WI38 (cell line): ENCODE measurements around the gene TMEM150C.

Experiments used
- H3K4me3 ChIP-seq: 2 replicates; pipeline ENCODE4 v1.5.1; 2011; ENCODE audit warnings: low read depth, mild to moderate bottlenecking, control low read depth, low read length
- TF ChIP-seq, protein P1 (sequence below): IDR thresholded peaks from 2 replicates; pipeline ENCODE4 v1.5.1; 2012; ENCODE audit warnings: low read depth, mild to moderate bottlenecking, control low read depth, low read length

Gene TMEM150C

DNA sequence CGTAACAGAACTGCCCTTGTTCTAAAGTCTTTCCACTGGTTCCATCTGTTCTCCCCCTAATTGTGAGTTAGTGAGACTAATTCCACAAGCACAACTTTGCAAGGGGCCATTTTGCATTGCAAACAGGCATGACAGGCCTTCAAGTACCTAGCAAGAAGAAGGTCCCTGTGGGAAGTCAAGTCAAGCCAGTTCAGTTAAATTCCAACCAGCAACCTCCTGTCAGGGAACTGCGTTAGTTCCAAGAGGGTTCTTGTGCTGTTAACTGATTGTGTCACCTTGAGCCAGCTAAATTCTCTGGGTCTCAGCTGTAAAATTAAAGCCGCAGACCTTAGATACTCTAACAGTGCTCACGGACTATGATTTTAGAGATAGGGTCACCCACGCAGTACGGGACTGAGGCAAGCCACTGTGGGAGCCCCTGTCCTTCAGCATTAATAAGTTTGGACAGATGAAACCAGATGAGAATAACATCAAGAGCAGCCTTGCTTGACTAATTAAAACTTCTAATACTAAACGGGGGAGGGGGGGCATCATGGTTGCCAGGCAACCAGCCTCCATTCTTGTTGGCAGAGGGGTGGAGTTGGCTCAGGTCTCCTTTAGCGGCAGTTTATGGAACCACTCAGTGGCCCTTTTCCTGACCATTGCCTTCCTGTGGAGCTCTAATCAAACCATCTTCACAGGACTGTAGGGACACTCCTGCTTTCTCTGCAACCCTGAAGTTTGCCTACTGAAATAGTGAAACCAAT, 24.1 kb upstream of the TMEM150C start:
- no peak overlapping the region for H3K4me3 ChIP-seq
- TF ChIP-seq, protein P1, sequence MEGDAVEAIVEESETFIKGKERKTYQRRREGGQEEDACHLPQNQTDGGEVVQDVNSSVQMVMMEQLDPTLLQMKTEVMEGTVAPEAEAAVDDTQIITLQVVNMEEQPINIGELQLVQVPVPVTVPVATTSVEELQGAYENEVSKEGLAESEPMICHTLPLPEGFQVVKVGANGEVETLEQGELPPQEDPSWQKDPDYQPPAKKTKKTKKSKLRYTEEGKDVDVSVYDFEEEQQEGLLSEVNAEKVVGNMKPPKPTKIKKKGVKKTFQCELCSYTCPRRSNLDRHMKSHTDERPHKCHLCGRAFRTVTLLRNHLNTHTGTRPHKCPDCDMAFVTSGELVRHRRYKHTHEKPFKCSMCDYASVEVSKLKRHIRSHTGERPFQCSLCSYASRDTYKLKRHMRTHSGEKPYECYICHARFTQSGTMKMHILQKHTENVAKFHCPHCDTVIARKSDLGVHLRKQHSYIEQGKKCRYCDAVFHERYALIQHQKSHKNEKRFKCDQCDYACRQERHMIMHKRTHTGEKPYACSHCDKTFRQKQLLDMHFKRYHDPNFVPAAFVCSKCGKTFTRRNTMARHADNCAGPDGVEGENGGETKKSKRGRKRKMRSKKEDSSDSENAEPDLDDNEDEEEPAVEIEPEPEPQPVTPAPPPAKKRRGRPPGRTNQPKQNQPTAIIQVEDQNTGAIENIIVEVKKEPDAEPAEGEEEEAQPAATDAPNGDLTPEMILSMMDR = no peak

DNA sequence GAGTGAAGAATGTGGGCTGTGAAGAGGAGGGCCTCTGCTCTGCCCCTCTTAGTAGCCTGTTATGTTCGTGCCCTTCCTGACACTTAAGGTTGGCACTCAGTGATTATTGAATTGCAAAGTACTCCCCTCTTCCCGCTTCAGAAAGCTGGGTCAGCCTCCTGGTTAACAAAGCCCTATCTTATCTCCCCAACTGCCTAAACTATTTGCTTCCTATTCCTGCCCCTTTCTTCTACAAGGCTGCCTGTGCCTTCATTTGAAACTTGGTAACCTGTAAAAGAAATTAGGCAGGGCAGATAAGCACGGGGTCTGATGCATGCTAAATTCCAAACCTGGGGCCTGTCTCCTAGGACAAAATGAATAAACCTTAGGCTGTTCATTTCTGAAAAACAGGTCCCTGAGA, 23.1 kb upstream of the TMEM150C start:
- TF ChIP-seq, protein P1 = no peak
- no peak overlapping the region for H3K4me3 ChIP-seq

DNA sequence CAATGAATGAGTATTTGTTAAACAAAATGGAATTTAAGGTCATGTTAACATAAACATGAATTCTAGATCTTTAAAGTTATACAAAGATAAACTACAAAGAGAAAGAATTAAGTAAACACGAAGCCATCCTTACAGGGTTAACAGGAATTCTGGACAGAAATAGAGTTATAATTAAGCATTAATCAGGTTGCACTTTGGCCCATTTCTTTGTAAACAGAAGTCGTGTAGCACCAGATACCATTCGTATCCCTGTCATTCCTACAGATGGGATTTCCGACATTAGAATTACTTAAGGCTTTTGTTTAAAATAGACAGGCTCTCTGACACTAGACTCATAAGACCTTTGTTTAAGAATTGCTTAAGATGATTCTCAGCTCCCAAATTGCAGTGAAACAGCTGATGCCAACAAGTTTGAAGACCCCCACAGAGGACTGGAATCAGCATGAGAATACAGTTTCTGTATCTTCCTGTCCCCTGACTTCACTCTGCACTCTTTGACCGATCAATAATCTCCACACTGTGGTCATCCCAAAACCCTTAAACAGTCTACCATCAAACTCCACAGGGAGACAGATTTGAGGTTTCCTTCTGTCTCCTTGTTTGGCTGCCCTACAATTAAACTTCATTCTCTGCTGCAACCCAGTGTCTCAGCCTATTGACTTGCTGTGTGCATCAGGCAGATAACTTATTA, 22.3 kb upstream of the TMEM150C start:
- TF ChIP-seq, protein P1 = no peak

DNA sequence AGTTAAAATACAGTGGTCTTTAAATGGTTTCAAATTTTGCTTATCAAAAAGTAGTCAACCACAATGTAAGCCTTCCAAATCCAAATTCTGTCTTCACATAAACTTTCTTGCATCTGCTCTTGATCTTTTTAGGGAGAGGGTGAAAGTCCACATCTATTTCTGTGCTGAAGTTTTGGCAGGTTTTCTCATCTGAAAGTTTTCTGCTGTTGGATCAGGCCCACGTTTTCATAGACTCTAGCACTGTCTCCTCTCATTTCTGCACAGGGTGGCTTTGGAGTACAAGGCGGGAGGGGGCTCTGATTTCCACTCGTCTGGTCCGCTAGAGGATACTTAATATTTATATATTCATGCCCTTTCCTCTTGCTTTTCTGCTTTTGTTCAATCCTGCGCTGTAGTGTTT, 18.1 kb upstream of the TMEM150C start:
- TF ChIP-seq, protein P1 = no peak
- H3K4me3 ChIP-seq = no peak overlapping the region

More for the DNA sequence above, 22.3 kb upstream of the TMEM150C start:
- H3K4me3 ChIP-seq = no peak overlapping the region

DNA sequence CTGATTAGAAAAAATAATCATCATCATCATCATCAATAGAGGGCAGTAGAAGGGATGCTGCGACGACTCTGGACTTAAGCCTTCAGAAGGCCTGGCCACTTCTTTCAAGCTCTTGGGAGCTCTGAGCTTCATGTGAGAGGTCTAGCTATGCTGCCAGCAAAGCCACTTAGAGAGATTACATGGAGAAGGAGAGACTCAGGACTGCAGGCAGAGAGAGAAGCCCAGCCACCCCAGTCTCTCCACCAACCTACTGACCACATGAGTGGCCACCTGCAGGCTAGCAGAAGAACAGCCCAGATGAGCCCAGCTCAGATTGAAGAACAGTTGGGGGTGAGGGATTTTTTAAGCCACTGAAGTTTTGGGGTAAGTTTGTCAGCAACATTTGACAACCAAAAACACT, 17.1 kb upstream of the TMEM150C start:
- TF ChIP-seq, protein P1 = no peak

DNA sequence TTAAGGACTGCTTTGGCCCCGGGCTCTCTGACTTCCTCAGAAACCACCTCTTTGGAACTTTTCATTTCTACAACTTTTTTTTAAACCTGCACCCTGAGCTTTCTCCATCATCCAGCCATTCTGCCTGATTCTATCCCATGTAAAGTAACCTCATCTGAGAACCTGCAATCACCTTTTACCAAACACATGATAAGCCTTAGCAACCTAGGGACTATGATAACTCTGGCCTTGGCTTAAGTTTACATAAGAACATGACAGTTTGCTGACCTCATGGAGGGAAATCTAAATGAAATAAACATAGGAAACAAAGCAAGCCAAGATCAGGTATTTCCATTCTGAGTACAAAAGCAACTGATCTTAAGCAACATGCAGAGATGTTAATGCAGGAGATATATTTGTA, 15.7 kb upstream of the TMEM150C start:
- TF ChIP-seq, protein P1 = no peak
- no peak overlapping the region for H3K4me3 ChIP-seq

More for the DNA sequence above, 17.1 kb upstream of the TMEM150C start:
- no peak overlapping the region for H3K4me3 ChIP-seq

DNA sequence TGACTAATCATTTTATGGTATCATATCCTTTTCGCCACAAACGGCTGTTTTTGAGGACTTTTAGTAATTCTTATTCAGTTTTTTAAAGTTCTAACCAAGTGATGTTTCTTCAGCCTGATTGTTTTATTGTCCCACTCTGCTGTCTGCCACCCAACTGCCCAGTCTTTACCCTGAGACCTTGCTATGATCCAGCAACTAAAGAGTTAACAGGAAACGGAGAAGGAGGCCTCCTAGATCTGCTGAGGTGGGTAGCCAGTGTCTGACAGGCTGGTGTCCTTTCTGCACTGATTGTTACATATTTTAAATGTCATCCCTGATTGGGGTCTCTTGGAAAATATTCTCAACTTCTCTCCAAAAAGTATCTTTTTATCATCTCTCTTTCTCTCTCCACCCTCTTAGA, 7.9 kb upstream of the TMEM150C start:
- no peak overlapping the region for H3K4me3 ChIP-seq
- TF ChIP-seq, protein P1 = no peak
